Fibroblast of mammary gland (primary cell): ENCODE results near the gene SH3BGR.
"Not testable (repeated sequence)": the region's sequence is repeated elsewhere in the genome, so short reads cannot be mapped to it uniquely, and the experiment has no call there.

Experiments used
- DNase-seq: peaks from one replicate; pipeline ENCODE4 v3.0.0-alpha.2; 2010; ENCODE audit warnings: low read depth
- H3K4me3 ChIP-seq: 2 replicates; pipeline ENCODE4 v1.5.1; 2011; ENCODE audit warnings: low read depth, mild to moderate bottlenecking, low read length, moderate library complexity; ENCODE audit not compliant: control insufficient read depth
- TF ChIP-seq, protein P1 (sequence below): conservative IDR thresholded peaks from 2 replicates; pipeline ENCODE4 v1.5.1; 2011; ENCODE audit warnings: low read depth, low read length, inconsistent platforms; ENCODE audit not compliant: control insufficient read depth, insufficient read depth

SH3BGR gene

DNA sequence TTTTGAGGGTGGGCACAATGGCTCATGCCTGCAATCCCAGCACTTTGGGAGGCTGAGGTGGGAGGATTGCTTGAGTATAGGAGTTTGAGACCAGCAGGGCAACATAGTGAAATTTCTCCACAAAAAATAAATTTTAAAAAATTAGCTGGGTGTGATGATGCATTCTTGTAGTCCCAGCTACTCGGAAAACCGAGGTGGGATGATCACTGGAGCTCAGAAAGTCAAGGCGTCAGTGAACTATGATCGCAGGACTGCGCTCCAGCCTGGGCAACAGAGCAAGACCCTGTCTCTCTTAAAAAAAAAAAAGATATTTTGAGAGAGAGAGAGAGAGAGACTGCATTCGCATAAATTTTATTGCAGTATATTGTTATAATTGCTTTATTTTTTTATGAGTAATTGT lies 85.1 kb downstream of the SH3BGR start:
- no peak overlapping the region for H3K4me3 ChIP-seq
- TF ChIP-seq, protein P1, sequence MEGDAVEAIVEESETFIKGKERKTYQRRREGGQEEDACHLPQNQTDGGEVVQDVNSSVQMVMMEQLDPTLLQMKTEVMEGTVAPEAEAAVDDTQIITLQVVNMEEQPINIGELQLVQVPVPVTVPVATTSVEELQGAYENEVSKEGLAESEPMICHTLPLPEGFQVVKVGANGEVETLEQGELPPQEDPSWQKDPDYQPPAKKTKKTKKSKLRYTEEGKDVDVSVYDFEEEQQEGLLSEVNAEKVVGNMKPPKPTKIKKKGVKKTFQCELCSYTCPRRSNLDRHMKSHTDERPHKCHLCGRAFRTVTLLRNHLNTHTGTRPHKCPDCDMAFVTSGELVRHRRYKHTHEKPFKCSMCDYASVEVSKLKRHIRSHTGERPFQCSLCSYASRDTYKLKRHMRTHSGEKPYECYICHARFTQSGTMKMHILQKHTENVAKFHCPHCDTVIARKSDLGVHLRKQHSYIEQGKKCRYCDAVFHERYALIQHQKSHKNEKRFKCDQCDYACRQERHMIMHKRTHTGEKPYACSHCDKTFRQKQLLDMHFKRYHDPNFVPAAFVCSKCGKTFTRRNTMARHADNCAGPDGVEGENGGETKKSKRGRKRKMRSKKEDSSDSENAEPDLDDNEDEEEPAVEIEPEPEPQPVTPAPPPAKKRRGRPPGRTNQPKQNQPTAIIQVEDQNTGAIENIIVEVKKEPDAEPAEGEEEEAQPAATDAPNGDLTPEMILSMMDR = no peak
- DNase-seq = no peak

DNA sequence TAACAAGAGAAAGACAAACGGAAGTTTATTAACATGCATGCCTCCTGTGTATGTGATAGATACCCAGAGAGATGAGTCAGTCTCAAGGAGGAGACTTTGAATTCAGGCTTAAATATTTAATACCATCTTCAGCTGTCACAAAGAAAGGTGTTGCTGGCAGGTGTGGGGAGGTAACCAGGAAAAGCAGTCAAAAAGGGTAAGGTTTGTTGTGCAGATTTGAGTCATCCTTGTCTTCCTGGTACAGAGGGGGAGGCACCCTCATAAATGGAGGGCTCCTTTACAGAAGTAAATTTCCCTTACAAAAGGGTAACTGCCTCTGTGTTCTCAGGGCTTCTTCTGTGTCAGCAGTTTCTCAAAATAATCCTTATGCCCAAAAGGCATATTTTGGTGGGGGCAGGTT lies 85.8 kb downstream of the SH3BGR start:
- no peak for DNase-seq
- TF ChIP-seq, protein P1 = no peak
- no peak overlapping the region for H3K4me3 ChIP-seq

DNA sequence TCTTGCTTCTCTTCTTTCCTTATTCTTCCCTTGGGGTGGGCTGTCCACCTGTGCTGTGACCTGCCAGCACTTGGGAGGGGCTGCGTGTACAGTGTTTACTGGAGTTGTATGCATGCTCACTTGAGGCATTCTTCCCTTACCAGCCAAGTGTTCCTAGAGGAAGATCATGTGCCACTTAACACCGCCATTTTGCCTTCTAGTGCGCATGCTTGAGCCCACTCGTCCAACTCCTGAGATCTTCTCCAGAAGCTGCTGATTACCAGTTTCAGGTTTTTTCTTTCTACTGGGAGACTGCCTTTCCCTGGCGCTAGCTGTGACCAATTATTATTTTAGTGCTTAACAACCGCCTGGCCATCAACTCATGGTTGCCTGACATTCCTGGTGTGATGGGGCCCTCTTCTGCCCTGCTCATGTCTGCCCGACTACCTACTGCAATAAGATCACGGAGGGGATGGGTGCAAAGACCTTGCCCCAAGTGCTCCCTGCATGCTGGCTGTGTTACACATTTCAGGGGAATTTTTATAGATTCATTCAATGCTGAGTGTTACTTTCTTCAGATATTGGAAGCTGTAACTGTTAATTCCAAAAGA lies 86.8 kb downstream of the SH3BGR start:
- TF ChIP-seq, protein P1 = no peak
- H3K4me3 ChIP-seq = no peak overlapping the region
- no peak for DNase-seq

DNA sequence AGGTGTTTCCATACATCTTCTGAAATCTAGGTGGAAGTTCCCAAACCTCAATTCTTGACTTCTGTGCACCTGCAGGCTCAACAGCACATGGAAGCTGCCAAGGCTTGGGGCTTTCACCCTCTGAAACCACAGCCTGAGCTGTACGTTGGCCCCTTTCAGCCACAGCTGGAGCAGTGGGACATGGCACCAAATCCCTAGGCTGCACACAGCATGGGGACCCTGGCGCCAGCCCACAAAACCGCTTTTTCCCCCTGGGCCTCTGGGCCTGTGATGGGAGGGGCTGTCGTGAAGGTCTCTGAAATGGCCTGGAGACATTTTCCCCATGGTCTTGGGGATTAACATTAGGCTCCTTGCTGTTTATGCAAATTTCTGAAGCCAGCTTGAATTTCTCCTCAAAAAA lies 88.6 kb downstream of the SH3BGR start:
- not testable (repeated sequence) for DNase-seq, H3K4me3 ChIP-seq

DNA sequence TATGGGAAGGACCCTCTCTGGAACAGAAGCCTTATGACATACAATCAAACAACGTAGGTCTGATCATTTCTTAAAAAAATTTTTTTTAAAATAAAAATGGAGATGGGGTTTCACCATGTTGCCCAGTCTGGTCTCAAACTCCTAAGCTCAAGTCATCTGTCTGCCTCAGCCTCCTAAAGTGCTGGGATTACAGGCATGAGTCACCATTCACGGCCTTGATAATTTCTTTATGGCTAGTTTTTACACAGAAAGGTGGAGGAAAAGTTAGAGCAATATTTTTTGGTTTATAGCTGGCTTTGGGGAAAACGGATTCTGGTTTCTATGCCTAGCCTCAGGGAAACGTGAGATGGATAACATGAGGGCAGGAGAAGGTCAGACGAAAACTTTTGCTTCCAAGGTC lies 91.0 kb downstream of the SH3BGR start:
- DNase-seq = no peak
- no peak overlapping the region for H3K4me3 ChIP-seq
- TF ChIP-seq, protein P1 = no peak

DNA sequence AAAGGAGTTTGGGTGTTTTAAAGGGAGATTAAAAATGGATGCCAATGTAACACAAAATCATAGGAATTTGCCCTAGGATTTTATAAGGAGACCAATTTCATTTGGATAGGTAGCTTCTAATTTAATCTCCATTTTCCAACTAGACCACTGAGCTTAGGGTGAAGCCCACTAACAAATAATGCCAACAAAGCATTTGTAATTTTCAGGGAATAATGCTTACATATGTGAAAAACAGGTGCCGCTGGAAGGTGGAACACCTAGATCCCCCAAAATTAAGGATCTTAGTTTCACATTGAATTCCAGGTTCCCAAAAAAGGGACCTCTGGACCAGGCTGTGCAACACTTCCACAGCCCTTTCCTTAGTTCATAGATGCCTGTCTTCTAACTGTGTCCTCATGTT lies 94.8 kb downstream of the SH3BGR start:
- no peak overlapping the region for H3K4me3 ChIP-seq
- TF ChIP-seq, protein P1 = no peak
- DNase-seq = no peak

DNA sequence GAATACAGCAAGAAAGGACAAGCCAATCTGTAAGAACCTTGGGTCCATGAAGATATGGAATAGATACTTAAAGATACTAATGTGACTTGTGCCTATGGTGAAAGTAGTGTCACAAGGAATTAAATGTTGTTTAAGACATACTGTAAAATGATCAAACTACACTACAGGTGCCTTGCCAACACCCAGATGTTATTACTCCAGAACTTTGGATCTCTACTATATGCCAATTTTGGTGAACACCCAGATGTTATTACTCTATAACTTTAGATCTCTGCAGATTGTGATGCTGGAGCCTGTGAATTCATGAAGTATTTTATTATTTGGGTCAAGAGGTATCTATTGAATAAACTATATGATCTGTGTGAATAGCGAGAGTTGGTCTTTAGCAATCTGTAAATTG lies 101.1 kb downstream of the SH3BGR start:
- H3K4me3 ChIP-seq = no peak overlapping the region
- DNase-seq = no peak
- TF ChIP-seq, protein P1 = no peak
